ENCODE measurements around the gene CHMP4B.

CHMP4B gene

DNA sequence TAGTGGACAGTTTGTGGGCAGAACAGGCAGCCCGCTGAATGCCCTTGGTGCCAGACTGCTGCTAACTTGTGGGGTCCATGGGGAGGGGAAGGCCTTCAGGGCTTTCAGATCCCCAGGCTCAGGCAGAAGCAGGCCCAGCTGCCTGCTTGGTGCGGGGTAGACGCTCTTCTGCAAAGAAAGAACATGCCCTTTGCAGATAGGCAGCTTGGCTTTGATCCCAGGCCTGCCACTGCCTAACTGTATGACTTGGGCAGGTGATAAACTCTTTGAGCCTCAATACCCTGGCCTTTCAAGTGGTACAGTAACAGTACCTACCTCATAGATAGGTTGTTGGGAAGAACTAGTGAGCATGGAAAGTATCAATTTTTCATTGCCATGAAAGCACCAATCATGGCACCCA lies 28.4 kb downstream of the CHMP4B start:
- no peak for DNase-seq (ENCODE audit: low read depth)

DNA sequence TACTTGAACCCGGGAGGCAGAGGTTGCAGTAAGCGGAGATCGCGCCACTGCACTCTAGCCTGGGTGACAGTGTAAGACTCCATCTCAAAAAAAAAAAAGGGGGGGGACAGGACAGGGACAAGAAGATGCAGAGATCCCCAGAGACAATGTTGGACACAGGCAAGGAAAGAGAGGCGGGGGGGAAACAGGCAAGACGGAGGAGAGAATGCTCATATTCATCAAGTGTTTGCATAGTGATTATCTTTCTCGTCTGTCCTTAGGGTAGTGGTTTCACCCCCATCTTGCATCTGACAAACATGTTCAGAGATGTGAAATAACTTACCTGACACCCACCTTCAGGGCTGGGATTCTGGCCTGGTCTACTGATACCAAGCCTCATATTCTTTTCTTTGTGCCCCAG lies 29.0 kb downstream of the CHMP4B start:
- DNase-seq (ENCODE audit: low read depth): no peak

DNA sequence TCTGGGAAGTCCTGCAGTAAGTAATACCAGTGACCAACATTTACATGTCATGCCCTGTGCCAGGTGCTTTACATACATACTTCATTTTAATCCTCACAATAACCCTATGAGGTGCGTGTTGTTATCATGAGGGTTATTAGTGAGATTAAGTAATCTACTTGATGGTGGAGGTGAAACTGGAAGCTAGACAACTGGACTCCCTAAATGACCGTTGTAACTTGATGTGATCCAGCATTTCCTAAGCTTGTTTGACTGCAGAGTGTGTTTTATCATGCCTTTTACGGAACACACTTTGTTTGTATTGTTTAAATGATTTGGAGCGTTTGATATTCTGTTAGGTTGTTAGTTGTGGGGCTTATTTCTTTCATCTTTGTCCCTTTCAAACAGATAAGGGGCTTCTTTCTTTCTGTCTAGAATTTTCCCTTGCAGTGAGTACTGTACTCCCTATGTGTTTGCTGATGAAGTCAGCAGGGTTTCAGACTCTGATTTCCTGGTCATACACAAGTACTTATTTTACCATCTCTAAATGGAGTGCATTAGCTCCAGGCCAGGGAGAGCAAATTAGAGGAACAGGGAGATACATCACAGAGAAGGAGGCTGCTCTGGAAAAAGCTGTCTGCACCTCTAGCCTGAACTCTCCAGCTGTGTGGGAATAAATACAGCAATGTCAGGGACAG lies 29.7 kb downstream of the CHMP4B start:
- DNase-seq (ENCODE audit: low read depth): no peak

DNA sequence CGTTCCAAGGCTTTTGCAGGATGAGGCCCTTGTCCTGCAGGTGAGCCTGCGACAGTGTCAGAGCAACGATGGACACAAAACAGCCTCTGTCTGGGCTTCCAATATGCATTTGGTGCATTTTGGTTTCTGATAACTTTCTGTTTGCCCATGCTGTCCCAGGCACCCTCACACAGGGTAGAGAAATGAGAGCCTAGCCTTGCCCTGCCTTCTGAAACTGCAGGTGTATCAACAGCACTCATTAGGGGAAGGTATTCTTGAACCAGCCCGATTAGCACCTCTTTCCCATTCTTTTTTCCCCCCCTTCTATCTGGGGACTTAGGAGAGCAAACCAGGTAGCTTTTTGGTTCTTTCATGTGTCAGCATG lies 30.3 kb downstream of the CHMP4B start:
- DNase-seq (ENCODE audit: low read depth): no peak

DNA sequence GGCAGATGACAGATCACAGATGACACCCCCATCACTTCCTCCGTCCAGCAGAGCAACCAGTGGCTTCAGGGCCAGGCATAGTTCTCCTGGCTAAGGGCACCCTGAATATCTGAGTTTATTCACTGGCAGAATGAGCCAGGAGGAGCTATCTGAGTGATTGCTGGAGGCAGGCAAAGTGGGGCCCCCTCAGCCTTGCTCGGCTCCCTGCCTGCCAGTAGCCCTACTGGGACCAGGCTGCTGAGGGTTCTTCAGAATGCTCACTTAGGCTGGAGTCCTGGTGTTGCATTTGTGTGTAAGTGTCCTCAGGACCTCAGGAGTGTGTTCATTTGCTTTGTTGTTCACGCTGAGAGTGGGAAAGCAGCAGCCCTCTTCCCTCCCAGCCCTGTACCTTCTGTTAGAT lies 31.2 kb downstream of the CHMP4B start:
- no peak for DNase-seq (ENCODE audit: low read depth)

DNA sequence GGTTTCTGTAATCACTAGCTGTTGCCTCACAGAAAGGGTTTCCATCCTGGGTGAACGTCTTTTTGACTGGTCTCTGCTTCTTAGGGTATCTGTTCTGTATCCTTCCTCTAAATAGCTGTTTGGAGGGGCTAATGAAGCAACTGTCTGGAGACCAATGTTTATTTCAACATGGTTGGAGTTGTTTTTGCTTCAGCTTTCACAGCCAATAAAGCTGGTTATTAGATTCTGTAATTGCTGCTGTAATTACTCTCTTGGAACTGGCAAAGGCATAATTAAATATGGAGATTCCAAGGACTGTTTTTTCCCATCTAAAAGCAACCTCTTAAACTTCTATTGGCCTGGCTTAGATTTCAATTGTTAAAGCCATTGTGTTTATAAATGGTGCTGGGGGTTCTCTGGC lies 31.9 kb downstream of the CHMP4B start:
- no peak for DNase-seq (ENCODE audit: low read depth)

DNA sequence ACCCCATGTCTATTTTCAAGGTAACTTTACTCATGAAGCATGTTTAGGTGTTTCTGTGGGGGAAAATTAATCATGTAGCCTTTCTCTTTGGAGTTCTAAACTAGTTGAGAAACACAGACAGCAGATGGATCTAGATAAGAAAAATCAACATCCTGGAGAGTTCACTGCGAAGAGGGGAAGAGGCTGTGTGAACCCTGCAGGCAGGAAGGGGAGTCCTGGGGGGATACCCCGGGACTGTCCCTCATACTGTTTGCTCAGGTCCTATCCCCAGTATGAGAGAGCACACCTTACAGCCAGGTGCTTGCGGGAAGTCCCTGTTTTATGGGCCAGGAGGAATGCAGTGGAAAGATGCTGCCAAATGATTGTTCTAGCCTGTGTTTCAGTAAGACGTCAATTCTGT lies 32.7 kb downstream of the CHMP4B start:
- no peak for DNase-seq (ENCODE audit: low read depth)

DNA sequence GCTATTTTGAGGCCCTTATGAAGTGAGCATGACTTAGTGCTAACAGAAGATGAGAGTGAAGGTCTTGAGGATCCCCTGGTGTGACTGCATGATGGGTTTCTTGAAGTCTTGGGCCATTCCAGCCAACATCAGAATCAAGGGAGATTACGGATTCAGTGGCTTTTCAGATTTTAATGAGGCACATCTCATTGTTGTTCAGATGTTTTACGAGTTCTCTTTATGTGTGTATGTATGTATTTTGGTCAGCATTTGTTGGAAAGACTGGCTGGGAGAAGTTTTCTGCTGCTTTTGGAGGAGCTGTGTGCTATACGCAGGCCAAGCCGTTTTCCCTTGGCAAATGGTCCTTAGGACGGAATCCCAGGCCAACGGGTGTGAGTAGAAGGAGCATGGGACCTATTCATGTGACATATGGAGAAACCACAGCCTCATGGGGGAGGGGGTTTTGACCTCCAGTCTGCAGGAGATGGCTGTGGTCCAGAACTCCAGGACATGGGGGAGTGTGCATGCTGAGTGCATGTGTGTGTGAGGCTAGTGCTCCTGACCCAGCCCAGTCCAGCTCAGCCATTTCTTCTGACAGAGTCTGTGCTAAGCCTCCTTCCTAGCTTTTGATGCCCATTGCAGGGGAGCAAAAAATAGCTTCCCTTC lies 35.3 kb downstream of the CHMP4B start:
- DNase-seq (ENCODE audit: low read depth): no peak

DNA sequence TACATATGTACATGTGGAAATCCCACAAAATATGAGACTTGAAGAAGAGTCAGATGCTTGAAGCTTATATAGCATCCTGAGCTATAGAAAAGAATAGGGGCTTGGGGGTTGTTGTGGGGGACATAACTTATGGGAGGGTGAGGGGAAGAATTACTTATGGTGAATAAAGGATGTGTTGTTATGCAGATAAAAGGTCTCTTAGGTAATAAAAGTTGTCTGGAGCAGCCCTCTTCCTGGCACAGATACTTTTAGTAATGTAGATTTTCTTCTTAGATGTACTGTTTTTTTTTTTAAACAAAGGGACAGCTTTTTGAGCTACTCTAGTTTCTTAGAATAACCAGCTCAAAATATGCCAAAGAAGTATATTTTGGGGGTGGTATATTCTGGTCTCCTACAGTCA lies 35.9 kb downstream of the CHMP4B start:
- no peak for DNase-seq (ENCODE audit: low read depth)

DNA sequence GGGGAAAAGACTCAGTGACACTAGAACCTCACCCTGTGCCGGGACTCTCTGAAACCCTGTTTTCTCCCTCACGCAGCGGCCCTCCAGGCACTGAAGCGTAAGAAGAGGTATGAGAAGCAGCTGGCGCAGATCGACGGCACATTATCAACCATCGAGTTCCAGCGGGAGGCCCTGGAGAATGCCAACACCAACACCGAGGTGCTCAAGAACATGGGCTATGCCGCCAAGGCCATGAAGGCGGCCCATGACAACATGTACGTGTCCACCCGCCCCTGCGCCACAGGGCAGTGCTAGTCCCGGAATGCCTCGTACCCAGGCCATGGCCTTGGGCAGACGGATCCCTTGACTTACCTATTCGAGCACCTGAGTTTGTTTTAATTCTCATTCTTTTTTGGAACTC lies 37.2 kb downstream of the CHMP4B start:
- DNase-seq (ENCODE audit: low read depth): no peak

DNA sequence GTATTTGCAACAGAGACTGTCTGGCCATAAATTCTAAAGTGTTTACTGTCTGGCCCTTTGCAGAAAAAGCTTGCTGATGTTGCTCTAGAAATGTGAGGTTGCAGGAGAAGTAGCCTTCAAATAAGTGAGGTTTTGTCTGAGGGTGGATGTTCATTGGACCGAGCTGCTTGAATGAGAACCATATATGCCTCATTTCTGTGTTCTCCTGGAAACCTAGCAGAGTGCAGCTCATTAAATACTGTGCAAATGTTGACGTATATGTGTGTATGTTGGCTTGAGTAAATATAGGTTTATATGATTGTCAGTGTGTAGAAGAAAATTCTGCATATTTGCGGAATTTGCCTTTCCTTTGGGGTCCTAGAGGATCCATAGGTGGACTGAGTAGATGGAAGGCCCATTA lies 39.0 kb downstream of the CHMP4B start:
- no peak for DNase-seq (ENCODE audit: low read depth)

DNA sequence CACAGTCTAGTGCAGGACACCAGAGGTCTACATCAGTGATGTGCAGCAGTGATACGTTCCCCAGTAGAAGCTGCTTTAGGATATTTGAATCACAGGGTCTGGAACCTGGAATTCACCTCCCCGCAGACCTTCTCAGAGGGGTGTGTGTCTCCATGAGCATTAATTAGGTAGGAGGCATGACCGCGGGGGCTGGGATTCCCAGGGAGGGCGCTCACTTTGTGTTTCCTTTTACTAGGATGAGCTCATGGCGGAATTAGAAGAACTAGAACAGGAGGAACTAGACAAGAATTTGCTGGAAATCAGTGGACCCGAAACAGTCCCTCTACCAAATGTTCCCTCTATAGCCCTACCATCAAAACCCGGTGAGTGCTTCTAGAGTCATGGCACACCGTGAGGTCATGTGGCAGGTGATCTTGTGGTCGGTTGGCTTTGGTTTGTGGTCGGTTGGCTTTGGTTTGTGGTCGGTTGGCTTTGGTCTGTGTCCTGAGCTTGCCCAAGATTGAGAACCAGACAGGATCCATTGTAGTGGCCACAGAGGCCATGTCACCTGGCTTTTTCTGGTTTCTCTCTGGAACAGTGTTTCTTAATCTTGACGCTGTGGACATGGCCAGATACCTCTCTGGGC lies 40.8 kb downstream of the CHMP4B start:
- DNase-seq (ENCODE audit: low read depth): no peak

DNA sequence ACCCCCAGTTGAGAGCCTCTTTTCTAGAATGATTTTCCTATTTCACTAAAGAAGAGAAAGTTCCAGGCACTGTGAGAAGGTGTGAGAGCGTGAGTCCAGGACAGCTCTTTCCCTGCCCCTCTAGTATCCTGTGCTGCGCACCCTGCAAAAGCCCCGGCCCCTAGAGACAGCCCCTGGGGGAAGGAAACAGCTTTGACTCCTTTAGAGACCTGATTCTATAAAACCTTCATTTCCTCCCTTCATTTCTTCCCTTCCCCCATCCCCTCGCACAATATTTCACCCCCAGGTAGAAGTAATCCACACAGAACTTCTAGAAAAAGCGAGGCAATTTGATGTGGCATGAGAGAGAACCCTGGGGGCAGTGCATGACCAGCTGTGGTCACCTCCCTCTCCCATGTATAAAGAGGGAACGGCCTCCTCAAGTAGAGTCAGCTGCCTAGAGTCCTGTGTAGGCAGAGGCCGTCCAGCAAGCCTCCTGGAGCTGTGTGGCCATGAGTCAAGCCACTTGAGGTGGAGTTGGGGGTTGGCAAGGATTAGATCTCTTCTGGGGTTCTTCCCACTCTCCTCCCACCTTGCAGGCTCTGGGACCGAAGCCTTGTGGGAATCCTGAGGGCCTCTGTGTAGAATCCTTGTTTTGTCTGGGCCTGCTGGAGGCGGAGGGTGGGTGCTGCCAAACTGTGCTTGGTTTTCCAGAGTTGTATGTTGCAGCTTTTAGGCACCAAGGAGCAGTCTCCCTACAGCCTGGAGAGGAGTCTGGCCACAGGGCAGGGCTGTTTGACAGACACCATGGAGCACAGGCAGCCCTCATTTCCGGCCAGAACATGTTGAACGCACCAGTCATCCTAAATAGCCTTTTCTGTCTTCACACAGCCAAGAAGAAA lies 41.7 kb downstream of the CHMP4B start:
- DNase-seq (ENCODE audit: low read depth): no peak

DNA sequence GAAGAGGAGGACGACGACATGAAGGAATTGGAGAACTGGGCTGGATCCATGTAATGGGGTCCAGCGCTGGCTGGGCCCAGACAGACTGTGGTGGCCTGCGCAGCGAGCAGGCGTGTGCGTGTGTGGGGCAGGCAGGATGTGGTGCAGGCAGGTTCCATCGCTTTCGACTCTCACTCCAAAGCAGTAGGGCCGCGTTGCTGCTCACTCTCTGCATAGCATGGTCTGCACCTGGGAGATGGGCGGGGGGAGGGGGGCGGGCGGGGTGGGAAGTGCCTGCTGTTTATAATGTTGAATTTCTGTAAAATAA lies 42.3 kb downstream of the CHMP4B start:
- no peak for DNase-seq (ENCODE audit: low read depth)

DNA sequence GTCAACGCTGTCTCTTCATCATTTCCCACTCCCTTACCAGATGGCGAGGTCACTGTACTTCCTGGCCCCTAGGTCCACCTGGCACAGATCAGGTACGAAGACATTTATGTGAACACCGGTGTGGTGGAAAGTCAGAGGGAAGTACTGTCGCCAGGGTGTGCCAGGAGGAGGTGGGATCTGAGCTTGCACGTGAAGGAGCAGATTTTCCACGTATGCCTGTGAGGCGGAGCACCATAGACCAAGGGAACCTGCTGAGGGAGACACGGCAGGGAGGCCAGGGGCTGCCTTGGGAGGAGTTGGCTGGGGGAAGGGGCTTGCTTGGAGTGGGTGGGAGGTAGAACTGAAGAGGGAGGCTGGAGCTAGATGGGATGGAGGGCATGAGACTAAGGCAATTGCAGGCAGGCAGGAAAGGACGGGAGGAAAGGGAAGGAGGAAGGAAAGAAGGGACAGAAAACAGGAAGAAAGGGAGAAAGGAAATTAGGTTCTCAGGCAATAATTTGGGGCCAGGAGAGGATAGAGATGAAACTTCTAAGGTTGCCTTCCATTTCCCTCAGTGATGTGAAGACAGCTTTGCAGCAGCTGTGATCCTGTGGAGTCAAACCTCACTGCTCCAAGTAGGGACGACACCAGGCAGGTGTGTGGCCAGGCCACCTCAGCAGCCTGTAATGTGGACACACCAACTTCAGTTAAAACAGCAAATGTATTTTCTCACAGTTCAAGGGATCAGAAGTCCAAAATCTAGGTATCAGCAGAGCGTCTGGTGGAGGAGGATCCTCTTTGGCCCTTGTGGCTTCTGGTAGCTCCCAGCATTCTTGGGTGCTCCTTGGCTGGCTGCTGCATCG lies 46.8 kb downstream of the CHMP4B start:
- no peak for DNase-seq (ENCODE audit: low read depth)

DNA sequence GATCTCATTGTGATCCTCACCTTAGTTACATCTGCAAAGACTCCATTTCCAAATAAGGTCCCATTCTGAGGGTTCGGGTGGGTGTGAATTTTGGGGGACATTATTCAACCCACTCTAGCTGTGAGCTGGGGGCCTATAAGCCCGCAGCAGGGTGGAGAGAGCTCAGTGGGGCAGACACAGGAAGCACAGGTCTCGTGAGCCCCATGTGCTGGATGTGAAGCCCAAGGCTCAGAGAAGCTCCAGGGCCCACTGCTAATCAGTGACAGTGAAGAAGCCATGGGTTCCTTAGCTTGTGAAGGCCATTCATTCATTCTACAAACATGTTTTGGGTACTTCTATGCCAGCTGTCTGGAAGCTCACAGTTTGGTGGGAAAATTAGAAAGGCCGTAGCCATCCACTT lies 47.5 kb downstream of the CHMP4B start:
- DNase-seq (ENCODE audit: low read depth): no peak

DNA sequence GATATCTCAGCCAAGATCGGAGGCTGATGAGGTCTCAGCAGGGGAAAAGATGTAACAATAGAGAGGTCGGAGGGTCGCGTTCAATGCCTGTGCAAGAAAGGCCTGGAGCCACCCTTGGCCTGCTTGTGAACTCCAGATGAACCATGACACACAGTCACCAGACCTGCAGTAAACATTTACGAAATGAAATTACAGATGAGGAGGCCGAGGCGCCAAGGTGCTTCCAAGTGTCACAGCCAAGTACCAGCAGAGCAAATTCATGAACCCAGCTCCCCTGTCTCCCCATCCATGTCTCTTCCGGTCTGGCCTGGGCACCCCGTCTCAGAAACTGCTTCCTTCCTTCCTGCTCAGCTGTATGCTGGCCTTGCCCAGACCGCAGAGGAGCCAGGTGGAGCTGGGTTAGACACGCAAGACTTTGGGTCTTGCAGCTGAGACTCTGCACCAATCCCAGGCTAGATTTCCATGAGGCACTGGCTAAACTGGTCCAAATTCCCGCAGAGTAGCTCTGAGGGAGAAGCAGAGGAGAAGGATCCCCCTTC lies 48.1 kb downstream of the CHMP4B start:
- no peak for DNase-seq (ENCODE audit: low read depth)

DNA sequence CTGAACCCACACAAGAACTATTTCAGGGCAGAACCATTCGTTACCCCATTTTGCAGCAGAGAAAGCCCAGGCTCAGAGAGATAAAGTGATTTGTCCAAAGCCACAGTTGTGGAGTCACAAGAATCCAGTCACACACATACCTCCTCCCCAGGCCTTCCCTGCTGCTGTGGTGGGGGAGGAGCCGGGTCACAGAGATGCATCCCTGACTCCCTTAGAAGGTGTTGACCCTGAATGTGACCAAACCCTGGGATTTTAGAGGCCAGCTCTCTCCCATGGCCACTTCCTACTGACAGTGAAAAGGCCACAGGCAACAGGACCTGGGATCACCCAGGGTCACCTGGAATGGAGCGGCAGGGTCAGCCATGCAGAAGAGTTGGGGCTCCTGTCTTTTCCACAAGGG lies 48.6 kb downstream of the CHMP4B start:
- DNase-seq (ENCODE audit: low read depth): no peak

DNA sequence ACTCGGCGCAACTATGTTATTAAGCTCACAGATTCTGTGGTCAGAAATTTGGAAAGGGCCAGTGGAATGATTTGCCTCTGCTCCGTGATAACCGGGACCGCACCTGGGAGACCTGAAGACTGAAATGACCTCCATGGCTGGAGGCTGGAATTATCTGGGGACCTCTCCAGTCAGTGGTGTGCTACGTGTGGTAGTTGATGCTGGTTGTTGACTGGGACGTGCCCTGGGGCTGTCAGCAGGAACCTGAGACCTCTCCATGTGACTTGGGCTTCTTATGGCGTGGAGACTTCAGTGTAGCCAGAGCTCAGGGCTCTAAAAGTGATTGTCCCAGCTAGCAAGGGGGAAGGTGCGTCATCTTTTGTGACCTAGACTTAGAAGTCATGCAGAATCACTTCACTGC lies 50.3 kb downstream of the CHMP4B start:
- DNase-seq (ENCODE audit: low read depth): no peak

DNA sequence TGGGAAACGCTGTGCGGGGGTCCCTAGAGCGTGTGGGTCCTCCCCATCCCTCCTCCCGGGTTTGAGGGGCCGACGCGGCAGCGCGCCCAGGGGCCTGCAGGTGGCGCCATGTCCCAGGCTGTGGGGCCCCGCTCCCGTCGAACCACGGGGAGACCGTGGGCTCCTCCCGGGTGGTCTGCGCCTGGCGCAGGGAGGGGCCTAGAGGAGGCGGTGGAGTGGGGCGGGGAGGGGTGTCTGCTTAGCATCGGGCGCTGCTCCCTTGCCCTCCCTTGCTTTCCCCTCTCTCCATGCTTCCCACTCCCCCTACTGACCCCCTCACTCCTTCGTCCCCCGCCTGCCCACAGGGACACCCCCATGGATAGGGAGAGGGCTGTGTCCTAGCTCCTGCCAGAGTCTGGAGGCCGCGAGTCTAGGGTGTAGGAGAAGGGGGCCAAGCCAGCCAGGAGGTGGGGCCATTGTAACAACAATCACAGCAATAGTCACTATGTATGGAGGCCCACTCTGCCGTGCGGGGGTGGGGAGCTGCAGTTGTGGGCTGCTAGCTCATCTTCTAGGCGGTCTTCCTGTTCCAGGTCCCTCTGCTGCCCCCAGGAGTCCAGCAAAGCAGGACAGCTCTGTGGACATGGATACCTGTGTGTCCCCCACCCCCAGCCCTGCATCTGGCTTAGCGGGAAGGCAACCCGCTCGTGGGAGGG lies 51.7 kb downstream of the CHMP4B start:
- DNase-seq (ENCODE audit: low read depth): peak; percentile 23
